ENCODE data around the gene DDIAS.
A peak's percentile ranks its signal among the peaks of the same experiment; 100 is the strongest.
"Not testable (repeated sequence)": the region's sequence is repeated elsewhere in the genome, so short reads cannot be mapped to it uniquely, and the experiment has no call there.

Gene DDIAS, protein sequence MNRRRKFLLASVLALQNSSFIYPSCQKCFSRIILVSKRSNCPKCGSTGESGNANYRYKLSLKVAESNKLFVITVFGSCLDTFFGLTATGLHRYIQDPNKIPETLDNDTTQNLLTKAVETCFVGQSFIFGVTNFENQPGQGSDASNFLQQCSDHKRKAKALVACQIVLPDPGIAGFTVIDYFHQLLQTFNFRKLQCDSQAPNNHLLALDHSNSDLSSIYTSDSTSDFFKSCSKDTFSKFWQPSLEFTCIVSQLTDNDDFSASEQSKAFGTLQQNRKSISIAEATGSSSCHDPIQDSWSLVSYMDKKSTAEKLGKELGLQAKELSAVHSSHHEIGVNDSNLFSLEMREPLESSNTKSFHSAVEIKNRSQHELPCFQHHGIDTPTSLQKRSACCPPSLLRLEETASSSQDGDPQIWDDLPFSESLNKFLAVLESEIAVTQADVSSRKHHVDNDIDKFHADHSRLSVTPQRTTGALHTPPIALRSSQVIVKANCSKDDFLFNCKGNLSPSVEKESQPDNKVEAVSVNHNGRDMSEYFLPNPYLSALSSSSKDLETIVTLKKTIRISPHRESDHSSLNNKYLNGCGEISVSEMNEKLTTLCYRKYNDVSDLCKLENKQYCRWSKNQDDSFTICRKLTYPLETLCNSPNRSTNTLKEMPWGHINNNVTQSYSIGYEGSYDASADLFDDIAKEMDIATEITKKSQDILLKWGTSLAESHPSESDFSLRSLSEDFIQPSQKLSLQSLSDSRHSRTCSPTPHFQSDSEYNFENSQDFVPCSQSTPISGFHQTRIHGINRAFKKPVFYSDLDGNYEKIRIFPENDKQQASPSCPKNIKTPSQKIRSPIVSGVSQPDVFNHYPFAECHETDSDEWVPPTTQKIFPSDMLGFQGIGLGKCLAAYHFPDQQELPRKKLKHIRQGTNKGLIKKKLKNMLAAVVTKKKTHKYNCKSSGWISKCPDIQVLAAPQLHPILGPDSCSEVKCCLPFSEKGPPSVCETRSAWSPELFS

DNA sequence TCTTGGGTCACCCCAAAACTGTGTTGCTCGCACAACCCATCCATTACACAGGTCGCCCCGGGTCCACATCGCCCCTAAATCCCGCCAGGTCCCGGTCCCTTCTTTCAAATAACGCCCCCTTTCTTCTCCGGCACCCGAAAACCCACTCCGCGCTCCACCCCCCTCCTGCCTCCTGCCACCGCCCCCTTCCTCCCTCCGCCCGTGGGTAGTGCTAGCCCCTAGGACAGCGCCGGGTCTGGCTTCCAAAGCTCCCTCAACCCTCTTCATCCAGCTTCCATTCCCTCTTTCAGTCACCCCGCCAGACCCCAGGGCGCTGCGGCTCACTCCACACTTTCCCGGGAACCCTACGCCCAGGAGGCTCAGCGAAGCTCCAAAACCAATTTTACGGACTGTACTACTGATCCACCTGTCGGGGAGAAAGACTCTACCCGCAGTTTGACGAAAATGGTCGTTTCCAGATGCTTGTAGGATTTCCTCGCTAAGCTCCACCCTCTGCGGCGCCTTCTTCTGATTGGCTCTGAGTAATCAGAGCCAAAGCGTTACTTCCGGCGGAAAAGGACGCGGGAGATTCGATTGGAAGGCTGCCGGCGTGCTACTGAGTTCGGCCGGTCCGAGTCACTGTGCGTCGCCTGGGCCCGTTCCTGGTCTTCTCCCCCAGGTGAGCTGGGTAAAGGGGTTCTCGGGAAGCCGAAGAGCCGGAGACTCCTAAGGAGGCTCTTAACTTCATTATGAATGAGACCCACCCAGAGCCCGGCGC, at the start of gene DDIAS:
TSS of gene DDIAS (plus strand) at position 572 of the 757 bp plus-strand sequence. CDS start 13,003 bp downstream, outside the sequence.
- peak within 1 kb of the TSS; percentile 96 for H3K4me3 ChIP-seq (ENCODE audit: low read depth, low read length)
- H3K9ac ChIP-seq (ENCODE audit: low read depth, low read length): peak within 1 kb of the TSS; percentile 89
- no peaks in the 10 kb centered on the region for H3K36me3 ChIP-seq (ENCODE audit: control insufficient read depth, insufficient read depth, low read length)
- H3K4me1 ChIP-seq (ENCODE audit: control insufficient read depth, insufficient read depth, low read length): peaks cover 8% of the 10 kb centered on the region
- H3K27me3 ChIP-seq (ENCODE audit: control insufficient read depth, insufficient read depth, low read length): no peaks in the 10 kb centered on the region
- H3K9me3 ChIP-seq (ENCODE audit: control insufficient read depth, insufficient read depth, low read length): no peaks in the 10 kb centered on the region

DNA sequence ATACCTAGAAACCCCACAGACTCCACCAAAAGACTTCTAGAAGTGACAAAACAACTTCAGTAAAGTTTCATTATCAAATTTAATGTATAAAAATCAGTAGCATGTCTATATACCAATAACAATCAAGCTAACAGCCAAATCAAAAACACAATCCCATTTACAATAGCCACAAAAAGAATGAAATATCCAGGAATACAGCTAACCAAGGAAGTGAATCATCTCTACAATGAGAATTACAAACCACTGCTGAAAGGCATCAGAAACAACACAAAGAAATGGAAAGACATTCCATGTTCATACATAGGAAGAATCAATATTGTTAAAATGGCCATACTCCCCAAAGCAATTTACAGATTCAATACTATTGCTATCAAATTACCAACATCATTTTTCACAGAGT, 47.3 kb upstream of the DDIAS start:
- Histone ChIP-seq H3K36me3 (ENCODE audit: control insufficient read depth, insufficient read depth, low read length) (no peaks in the 10 kb centered on the region), H3K4me1 (ENCODE audit: control insufficient read depth, insufficient read depth, low read length) (no peaks in the 10 kb centered on the region), H3K27me3 (ENCODE audit: control insufficient read depth, insufficient read depth, low read length) (no peaks in the 10 kb centered on the region), H3K4me3 (ENCODE audit: low read depth, low read length) (no peak overlapping the region), H3K9me3 (ENCODE audit: control insufficient read depth, insufficient read depth, low read length) (no peaks in the 10 kb centered on the region), H3K9ac (ENCODE audit: low read depth, low read length) (no peak overlapping the region)

DNA sequence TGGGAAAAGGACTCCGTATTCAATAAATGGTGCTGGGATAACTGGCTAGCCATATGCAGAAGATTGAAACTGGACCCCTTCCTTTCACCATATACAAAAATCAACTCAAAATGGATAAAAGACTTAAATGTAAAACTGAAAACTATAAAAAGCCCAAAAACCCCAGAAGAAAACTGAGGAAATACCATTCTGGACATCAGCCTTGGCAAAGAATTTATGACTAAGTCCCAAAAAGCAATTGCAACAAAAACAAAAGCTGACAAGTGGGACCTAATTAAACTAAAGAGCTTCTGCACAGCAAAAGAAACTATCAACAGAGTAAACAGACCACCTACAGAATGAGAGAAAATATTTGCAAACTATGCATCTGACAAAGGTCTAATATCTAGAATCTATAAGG, 46.6 kb upstream of the DDIAS start:
- H3K4me1 ChIP-seq (ENCODE audit: control insufficient read depth, insufficient read depth, low read length); H3K27me3 ChIP-seq (ENCODE audit: control insufficient read depth, insufficient read depth, low read length); H3K4me3 ChIP-seq (ENCODE audit: low read depth, low read length); H3K9ac ChIP-seq (ENCODE audit: low read depth, low read length); H3K36me3 ChIP-seq (ENCODE audit: control insufficient read depth, insufficient read depth, low read length); H3K9me3 ChIP-seq (ENCODE audit: control insufficient read depth, insufficient read depth, low read length): not testable (repeated sequence)

DNA sequence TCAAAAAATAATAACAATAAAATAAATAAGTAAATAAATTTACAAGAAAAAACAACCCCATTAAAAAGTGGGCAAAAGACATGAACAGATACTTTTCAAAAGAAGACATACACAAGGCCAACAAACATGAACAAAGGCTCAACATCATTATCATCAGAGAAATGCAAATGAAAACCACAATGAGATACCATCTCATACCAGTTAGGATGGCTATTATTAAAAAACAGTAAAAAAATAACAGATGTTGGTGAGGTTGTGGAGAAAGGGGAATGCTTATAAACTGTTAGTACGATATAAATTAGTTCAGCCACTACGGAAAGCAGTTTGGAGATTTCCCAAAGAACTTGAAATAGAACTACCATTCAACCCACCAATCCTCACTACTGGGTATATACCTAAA, 45.9 kb upstream of the DDIAS start:
- Histone ChIP-seq H3K4me3 (ENCODE audit: low read depth, low read length) (no peak overlapping the region), H3K36me3 (ENCODE audit: control insufficient read depth, insufficient read depth, low read length) (no peaks in the 10 kb centered on the region), H3K4me1 (ENCODE audit: control insufficient read depth, insufficient read depth, low read length) (no peaks in the 10 kb centered on the region), H3K9me3 (ENCODE audit: control insufficient read depth, insufficient read depth, low read length) (no peaks in the 10 kb centered on the region), H3K9ac (ENCODE audit: low read depth, low read length) (no peak overlapping the region), H3K27me3 (ENCODE audit: control insufficient read depth, insufficient read depth, low read length) (no peaks in the 10 kb centered on the region)

DNA sequence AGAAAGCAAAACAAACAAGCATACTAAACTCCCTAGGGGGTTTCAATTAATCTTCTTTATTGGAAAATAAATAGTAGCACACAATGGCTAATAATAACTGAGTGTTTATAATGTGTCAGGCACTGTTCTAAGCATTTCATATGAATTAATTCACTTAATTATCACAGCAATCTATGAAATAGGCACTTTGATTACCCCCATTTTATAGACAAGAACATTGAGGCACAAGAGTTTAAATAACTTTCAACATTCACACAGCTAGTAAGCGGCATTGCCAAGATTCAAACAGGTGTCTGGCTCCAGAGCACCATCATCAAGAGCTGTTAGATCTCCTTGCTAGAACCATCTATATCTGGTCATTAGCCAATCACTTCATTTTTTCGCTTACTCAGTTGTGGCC, 44.4 kb upstream of the DDIAS start:
- no peak overlapping the region for H3K4me3 ChIP-seq (ENCODE audit: low read depth, low read length)
- no peaks in the 10 kb centered on the region for H3K4me1 ChIP-seq (ENCODE audit: control insufficient read depth, insufficient read depth, low read length)
- H3K9ac ChIP-seq (ENCODE audit: low read depth, low read length): no peak overlapping the region
- H3K27me3 ChIP-seq (ENCODE audit: control insufficient read depth, insufficient read depth, low read length): no peaks in the 10 kb centered on the region
- H3K36me3 ChIP-seq (ENCODE audit: control insufficient read depth, insufficient read depth, low read length): no peaks in the 10 kb centered on the region
- no peaks in the 10 kb centered on the region for H3K9me3 ChIP-seq (ENCODE audit: control insufficient read depth, insufficient read depth, low read length)

DNA sequence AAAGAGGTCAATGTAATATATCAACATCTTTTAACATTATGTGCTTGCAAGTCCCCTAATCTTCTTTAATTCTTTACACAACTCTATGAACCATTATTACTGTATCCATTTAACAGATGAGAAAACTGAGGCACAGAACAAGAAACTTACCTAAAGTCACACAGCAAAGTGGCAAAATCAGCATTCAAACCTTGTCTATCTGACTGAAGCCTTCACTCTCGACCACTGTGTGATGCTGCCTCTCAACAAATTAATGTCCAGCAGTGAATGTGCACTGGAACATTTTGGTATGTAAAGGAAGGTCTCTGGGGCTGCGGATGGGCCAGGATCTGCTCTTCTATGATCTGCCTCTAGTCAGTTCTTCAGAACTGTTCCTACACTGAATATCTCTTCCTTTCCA, 43.4 kb upstream of the DDIAS start:
- H3K9ac ChIP-seq (ENCODE audit: low read depth, low read length): no peak overlapping the region
- H3K4me3 ChIP-seq (ENCODE audit: low read depth, low read length): no peak overlapping the region
- no peaks in the 10 kb centered on the region for H3K4me1 ChIP-seq (ENCODE audit: control insufficient read depth, insufficient read depth, low read length)
- no peaks in the 10 kb centered on the region for H3K9me3 ChIP-seq (ENCODE audit: control insufficient read depth, insufficient read depth, low read length)
- H3K27me3 ChIP-seq (ENCODE audit: control insufficient read depth, insufficient read depth, low read length): no peaks in the 10 kb centered on the region
- no peaks in the 10 kb centered on the region for H3K36me3 ChIP-seq (ENCODE audit: control insufficient read depth, insufficient read depth, low read length)

DNA sequence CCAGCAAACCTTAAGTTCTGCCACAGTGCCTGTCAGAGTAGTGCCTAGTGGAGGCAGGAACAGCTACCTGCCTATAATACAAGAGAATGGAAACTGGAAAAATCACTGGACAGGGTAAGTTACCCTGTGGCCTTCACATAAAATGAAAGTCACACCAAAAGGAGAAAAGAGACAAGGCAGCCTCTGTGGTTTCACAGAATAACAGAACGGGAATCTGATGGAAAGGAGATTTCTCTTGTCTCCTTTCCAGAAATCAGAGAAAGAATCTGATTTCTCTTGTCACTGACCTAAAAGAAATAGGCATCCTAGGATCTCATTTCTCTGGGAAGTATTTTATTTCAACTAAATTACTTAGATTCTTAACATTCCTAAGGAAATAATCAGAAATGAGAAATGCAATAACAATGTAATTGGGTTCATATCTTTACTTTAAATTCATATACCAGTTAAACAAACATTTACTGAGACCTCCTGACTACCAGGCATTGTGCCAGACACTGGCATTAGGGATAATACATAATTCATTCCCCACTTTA, 42.9 kb upstream of the DDIAS start:
- H3K36me3 ChIP-seq (ENCODE audit: control insufficient read depth, insufficient read depth, low read length): no peaks in the 10 kb centered on the region
- no peak overlapping the region for H3K9ac ChIP-seq (ENCODE audit: low read depth, low read length)
- H3K27me3 ChIP-seq (ENCODE audit: control insufficient read depth, insufficient read depth, low read length): no peaks in the 10 kb centered on the region
- H3K9me3 ChIP-seq (ENCODE audit: control insufficient read depth, insufficient read depth, low read length): no peaks in the 10 kb centered on the region
- no peaks in the 10 kb centered on the region for H3K4me1 ChIP-seq (ENCODE audit: control insufficient read depth, insufficient read depth, low read length)
- no peak overlapping the region for H3K4me3 ChIP-seq (ENCODE audit: low read depth, low read length)

DNA sequence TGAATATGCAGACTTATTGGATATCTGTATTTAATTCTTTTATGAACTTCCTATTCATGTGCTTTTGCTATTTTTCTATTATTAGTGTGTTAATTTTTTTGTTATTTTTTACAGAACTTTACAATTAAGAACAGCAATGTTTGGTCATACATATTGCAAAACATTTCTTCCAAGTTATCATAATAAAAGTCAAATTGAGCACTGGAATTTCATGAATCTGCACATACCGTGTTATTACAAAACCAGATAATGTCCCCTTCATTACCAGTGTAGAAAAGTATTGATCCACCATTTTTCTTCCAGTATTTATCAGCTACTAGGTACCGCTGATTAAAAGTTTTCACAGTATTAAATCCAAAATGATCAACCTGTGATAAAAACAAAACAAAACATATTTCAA, 41.8 kb upstream of the DDIAS start:
- H3K4me3 ChIP-seq (ENCODE audit: low read depth, low read length): no peak overlapping the region
- no peak overlapping the region for H3K9ac ChIP-seq (ENCODE audit: low read depth, low read length)
- no peaks in the 10 kb centered on the region for H3K36me3 ChIP-seq (ENCODE audit: control insufficient read depth, insufficient read depth, low read length)
- H3K4me1 ChIP-seq (ENCODE audit: control insufficient read depth, insufficient read depth, low read length): no peaks in the 10 kb centered on the region
- H3K27me3 ChIP-seq (ENCODE audit: control insufficient read depth, insufficient read depth, low read length): no peaks in the 10 kb centered on the region
- H3K9me3 ChIP-seq (ENCODE audit: control insufficient read depth, insufficient read depth, low read length): no peaks in the 10 kb centered on the region

DNA sequence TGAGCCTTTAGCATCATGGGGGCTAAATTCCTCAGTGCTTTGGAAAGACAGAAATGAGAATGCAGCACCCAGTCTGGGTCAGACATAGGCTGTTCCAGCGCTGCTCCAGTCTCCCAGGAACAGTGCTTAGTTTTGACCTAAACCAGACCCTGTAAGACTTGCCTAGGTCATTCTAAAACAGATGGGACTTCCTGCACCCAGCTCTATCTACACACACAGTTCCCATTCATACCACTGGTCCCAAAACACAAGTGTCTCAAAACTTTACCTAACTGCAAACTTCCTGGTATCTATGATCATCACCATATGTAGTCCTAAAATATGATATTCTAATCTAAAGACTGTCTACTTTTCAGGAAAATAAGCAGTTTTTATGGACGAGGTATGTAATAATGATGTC, 39.2 kb upstream of the DDIAS start:
- H3K9me3 ChIP-seq (ENCODE audit: control insufficient read depth, insufficient read depth, low read length): no peaks in the 10 kb centered on the region
- H3K4me1 ChIP-seq (ENCODE audit: control insufficient read depth, insufficient read depth, low read length): no peaks in the 10 kb centered on the region
- no peaks in the 10 kb centered on the region for H3K36me3 ChIP-seq (ENCODE audit: control insufficient read depth, insufficient read depth, low read length)
- H3K27me3 ChIP-seq (ENCODE audit: control insufficient read depth, insufficient read depth, low read length): no peaks in the 10 kb centered on the region
- no peak overlapping the region for H3K4me3 ChIP-seq (ENCODE audit: low read depth, low read length)
- H3K9ac ChIP-seq (ENCODE audit: low read depth, low read length): no peak overlapping the region

DNA sequence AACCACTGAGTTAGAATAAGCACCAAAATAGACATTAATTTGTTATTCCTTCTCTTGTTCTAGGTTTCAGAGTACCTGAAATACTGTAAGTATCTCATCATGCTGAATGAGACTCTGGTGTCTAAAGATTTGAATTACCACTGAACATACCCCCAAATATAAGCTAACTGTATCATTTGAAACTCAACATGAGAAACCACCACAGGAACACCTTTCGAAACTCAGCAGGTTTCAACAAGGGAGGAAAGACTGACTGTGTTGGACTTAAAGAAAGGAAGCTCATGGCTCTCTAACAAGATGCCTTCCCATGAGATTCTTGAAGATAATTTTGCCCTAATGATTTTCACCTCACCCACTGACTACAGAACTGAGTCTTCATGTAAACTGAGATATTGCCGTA, 38.3 kb upstream of the DDIAS start:
- Histone ChIP-seq H3K27me3 (ENCODE audit: control insufficient read depth, insufficient read depth, low read length) (no peaks in the 10 kb centered on the region), H3K9me3 (ENCODE audit: control insufficient read depth, insufficient read depth, low read length) (no peaks in the 10 kb centered on the region), H3K36me3 (ENCODE audit: control insufficient read depth, insufficient read depth, low read length) (no peaks in the 10 kb centered on the region), H3K4me1 (ENCODE audit: control insufficient read depth, insufficient read depth, low read length) (no peaks in the 10 kb centered on the region), H3K9ac (ENCODE audit: low read depth, low read length) (no peak overlapping the region), H3K4me3 (ENCODE audit: low read depth, low read length) (no peak overlapping the region)

DNA sequence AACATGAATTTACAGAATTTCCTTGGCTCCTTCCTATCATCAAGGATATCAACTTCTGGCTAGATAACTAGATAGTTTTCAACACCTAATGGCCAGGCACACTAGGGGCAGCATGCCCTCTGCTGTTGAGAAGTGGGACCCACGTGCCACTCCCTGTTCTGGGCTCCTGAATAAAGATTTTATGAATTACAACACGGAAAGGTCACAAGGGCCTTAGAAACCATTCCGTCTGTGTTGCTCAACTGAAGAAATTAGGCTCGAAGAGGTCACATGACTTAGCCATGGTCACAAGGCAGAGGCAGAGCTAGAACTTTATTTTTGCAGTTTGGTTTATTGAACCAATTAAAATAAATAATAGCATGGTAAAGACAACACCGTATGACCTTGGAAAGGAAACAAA, 37.3 kb upstream of the DDIAS start:
- no peaks in the 10 kb centered on the region for H3K36me3 ChIP-seq (ENCODE audit: control insufficient read depth, insufficient read depth, low read length)
- no peaks in the 10 kb centered on the region for H3K27me3 ChIP-seq (ENCODE audit: control insufficient read depth, insufficient read depth, low read length)
- no peak overlapping the region for H3K9ac ChIP-seq (ENCODE audit: low read depth, low read length)
- no peaks in the 10 kb centered on the region for H3K4me1 ChIP-seq (ENCODE audit: control insufficient read depth, insufficient read depth, low read length)
- no peak overlapping the region for H3K4me3 ChIP-seq (ENCODE audit: low read depth, low read length)
- no peaks in the 10 kb centered on the region for H3K9me3 ChIP-seq (ENCODE audit: control insufficient read depth, insufficient read depth, low read length)
